Measurements from ENCODE around the gene TRPM1. TPM values are rescaled to one million over a fixed set of nuclear protein-coding genes. Genes with fewer than 3 reads are reported as not detected.

TRPM1 gene
- total RNA-seq, 1 experiment from 2014 or later, result 0.77 TPM

DNA sequence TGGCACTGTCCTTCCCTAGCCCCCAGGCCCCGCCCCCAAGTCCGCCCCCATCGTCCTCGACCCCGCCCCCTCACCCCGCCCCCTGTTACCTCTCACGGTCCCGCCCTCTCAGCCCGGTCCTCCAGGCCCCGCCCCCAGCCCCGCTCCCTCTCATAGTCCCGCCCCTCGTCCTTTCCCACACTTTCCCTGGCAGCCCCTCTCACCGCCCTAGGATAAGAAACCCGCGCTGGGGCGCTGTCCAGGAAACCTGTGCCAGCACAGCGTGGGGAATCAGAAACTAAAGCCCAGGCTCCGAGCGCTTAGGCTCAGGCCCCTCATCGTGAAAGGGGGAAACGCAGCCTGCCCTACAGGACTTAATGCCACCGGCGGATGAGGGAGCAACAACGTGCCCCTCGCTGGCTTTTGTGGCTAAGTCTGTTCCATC, 20.9 kb downstream of the TRPM1 start:
- H3K27me3 Mint-ChIP-seq (ENCODE audit: low read depth), result no peaks in the 10 kb centered on the region; the same call in 1 of the 2 replicates
- no peak overlapping the region; the same call in 1 of the 2 replicates for H3K27ac Mint-ChIP-seq
- H3K4me1 Mint-ChIP-seq, result peaks cover 62% of the 10 kb centered on the region
- ChIA-PET POLR2A (no interaction called here), CTCF (no interaction called here)
- TF ChIP-seq GRHL2 (CRISPR knock-in tag; IDR thresholded peaks at IDR 0.05; ENCODE audit: insufficient replicate concordance, severe bottlenecking) (no peak), RORB (CRISPR knock-in tag; IDR thresholded peaks at IDR 0.05) (no peak), ZNF671 (CRISPR knock-in tag; IDR thresholded peaks at IDR 0.05) (no peak), STAT6 (CRISPR knock-in tag; conservative IDR thresholded peaks at IDR 0.05; ENCODE audit: low read depth) (no peak), MLX (CRISPR knock-in tag; IDR thresholded peaks at IDR 0.05) (no peak), NFE2L1 (CRISPR knock-in tag; IDR thresholded peaks at IDR 0.05) (no peak), ERG (CRISPR knock-in tag; IDR thresholded peaks at IDR 0.05) (no peak), KAT7 (CRISPR knock-in tag; IDR thresholded peaks at IDR 0.05; ENCODE audit: borderline replicate concordance) (no peak), OVOL2 (CRISPR knock-in tag; IDR thresholded peaks at IDR 0.05; ENCODE audit: borderline replicate concordance) (no peak), NR2C2 (CRISPR knock-in tag; IDR thresholded peaks at IDR 0.05) (no peak), E2F1 (CRISPR knock-in tag; IDR thresholded peaks at IDR 0.05) (no peak), HMGA2 (CRISPR knock-in tag; IDR thresholded peaks at IDR 0.05) (no peak), SOX15 (CRISPR knock-in tag; IDR thresholded peaks at IDR 0.05) (no peak), E2F4 (CRISPR knock-in tag; IDR thresholded peaks at IDR 0.05; ENCODE audit: borderline replicate concordance, low read depth) (no peak), ZBTB21 (CRISPR knock-in tag; IDR thresholded peaks at IDR 0.05; ENCODE audit: borderline replicate concordance) (no peak), SMAD3 (CRISPR knock-in tag; IDR thresholded peaks at IDR 0.05; ENCODE audit: borderline replicate concordance) (no peak), MYBL2 (CRISPR knock-in tag; IDR thresholded peaks at IDR 0.05) (no peak)
- TF ChIP-seq, protein P1, sequence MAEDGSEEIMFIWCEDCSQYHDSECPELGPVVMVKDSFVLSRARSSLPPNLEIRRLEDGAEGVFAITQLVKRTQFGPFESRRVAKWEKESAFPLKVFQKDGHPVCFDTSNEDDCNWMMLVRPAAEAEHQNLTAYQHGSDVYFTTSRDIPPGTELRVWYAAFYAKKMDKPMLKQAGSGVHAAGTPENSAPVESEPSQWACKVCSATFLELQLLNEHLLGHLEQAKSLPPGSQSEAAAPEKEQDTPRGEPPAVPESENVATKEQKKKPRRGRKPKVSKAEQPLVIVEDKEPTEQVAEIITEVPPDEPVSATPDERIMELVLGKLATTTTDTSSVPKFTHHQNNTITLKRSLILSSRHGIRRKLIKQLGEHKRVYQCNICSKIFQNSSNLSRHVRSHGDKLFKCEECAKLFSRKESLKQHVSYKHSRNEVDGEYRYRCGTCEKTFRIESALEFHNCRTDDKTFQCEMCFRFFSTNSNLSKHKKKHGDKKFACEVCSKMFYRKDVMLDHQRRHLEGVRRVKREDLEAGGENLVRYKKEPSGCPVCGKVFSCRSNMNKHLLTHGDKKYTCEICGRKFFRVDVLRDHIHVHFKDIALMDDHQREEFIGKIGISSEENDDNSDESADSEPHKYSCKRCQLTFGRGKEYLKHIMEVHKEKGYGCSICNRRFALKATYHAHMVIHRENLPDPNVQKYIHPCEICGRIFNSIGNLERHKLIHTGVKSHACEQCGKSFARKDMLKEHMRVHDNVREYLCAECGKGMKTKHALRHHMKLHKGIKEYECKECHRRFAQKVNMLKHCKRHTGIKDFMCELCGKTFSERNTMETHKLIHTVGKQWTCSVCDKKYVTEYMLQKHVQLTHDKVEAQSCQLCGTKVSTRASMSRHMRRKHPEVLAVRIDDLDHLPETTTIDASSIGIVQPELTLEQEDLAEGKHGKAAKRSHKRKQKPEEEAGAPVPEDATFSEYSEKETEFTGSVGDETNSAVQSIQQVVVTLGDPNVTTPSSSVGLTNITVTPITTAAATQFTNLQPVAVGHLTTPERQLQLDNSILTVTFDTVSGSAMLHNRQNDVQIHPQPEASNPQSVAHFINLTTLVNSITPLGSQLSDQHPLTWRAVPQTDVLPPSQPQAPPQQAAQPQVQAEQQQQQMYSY (CRISPR knock-in tag; IDR thresholded peaks at IDR 0.05), result no peak
- TF ChIP-seq, protein P2, sequence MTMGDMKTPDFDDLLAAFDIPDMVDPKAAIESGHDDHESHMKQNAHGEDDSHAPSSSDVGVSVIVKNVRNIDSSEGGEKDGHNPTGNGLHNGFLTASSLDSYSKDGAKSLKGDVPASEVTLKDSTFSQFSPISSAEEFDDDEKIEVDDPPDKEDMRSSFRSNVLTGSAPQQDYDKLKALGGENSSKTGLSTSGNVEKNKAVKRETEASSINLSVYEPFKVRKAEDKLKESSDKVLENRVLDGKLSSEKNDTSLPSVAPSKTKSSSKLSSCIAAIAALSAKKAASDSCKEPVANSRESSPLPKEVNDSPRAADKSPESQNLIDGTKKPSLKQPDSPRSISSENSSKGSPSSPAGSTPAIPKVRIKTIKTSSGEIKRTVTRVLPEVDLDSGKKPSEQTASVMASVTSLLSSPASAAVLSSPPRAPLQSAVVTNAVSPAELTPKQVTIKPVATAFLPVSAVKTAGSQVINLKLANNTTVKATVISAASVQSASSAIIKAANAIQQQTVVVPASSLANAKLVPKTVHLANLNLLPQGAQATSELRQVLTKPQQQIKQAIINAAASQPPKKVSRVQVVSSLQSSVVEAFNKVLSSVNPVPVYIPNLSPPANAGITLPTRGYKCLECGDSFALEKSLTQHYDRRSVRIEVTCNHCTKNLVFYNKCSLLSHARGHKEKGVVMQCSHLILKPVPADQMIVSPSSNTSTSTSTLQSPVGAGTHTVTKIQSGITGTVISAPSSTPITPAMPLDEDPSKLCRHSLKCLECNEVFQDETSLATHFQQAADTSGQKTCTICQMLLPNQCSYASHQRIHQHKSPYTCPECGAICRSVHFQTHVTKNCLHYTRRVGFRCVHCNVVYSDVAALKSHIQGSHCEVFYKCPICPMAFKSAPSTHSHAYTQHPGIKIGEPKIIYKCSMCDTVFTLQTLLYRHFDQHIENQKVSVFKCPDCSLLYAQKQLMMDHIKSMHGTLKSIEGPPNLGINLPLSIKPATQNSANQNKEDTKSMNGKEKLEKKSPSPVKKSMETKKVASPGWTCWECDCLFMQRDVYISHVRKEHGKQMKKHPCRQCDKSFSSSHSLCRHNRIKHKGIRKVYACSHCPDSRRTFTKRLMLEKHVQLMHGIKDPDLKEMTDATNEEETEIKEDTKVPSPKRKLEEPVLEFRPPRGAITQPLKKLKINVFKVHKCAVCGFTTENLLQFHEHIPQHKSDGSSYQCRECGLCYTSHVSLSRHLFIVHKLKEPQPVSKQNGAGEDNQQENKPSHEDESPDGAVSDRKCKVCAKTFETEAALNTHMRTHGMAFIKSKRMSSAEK (CRISPR knock-in tag; IDR thresholded peaks at IDR 0.05; ENCODE audit: borderline replicate concordance), result no peak
- peak overlapping the region; percentile 67; the same call in 1 of the 2 replicates for H3K4me3 Mint-ChIP-seq
- no peaks in the 10 kb centered on the region for H3K9me3 Mint-ChIP-seq
- no peaks in the 10 kb centered on the region for H3K36me3 Mint-ChIP-seq
- ATAC-seq (peak; percentile 88), DNase-seq (ENCODE audit: low spot score) (peak; percentile 86)

Measured in WTC11 (cell line).